Measurements from ENCODE around the gene GALR2.

Gene GALR2

GRCh38 chr17:76123749-76124581 is 49.4 kb downstream of the GALR2 start:
- H3K27ac ChIP-seq: no peak overlapping the region; the same call in 1 of the 2 replicates
- TF ChIP-seq CTCF (conservative IDR thresholded peaks at IDR 0.05): no peak

- TF ChIP-seq CTCF (conservative IDR thresholded peaks at IDR 0.05): no peak
- no peak overlapping the region for H3K27ac ChIP-seq
Measured at GRCh38 chr17:76124582-76125390, 50.2 kb downstream of the GALR2 start.

GRCh38 chr17:76125391-76125675 is 50.8 kb downstream of the GALR2 start:
- no peak overlapping the region for H3K27ac ChIP-seq
- no peak for TF ChIP-seq CTCF (conservative IDR thresholded peaks at IDR 0.05)

- TF ChIP-seq CTCF (conservative IDR thresholded peaks at IDR 0.05): no peak
- H3K27ac ChIP-seq: no peak overlapping the region
Measured at GRCh38 chr17:76125922-76126321, 51.3 kb downstream of the GALR2 start.

Data from VCaP (cell line).